DOHH2 (cell line): Measurements from ENCODE around the gene CDHR2.

Source experiments
- CTCF ChIP-seq: fragments of 200-600 bp; sonication (generic); IDR thresholded peaks from one replicate; pipeline ENCODE4 v1.5.1; 2014; ENCODE audit warnings: antibody characterized with exemption, mild to moderate bottlenecking, low read depth, low read length; ENCODE audit not compliant: poor library complexity, severe bottlenecking
- EZH2phosphoT487 ChIP-seq: fragments of 200-600 bp; sonication (generic); IDR thresholded peaks from 2 replicates; pipeline ENCODE4 v1.6.1; 2017; ENCODE audit warnings: borderline replicate concordance, mild to moderate bottlenecking, antibody characterized with exemption, low read length, moderate library complexity, mixed read lengths

GRCh38 chr5:176627582-176627981 is 78.4 kb downstream of the CDHR2 start:
- TF ChIP-seq CTCF (no peak), EZH2phosphoT487 (no peak)
